Measurements from ENCODE around the gene APOLD1.
"Not testable (repeated sequence)": the region's sequence is repeated elsewhere in the genome, so short reads cannot be mapped to it uniquely, and the experiment has no call there.

The APOLD1 gene, protein sequence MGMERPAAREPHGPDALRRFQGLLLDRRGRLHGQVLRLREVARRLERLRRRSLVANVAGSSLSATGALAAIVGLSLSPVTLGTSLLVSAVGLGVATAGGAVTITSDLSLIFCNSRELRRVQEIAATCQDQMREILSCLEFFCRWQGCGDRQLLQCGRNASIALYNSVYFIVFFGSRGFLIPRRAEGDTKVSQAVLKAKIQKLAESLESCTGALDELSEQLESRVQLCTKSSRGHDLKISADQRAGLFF

DNA sequence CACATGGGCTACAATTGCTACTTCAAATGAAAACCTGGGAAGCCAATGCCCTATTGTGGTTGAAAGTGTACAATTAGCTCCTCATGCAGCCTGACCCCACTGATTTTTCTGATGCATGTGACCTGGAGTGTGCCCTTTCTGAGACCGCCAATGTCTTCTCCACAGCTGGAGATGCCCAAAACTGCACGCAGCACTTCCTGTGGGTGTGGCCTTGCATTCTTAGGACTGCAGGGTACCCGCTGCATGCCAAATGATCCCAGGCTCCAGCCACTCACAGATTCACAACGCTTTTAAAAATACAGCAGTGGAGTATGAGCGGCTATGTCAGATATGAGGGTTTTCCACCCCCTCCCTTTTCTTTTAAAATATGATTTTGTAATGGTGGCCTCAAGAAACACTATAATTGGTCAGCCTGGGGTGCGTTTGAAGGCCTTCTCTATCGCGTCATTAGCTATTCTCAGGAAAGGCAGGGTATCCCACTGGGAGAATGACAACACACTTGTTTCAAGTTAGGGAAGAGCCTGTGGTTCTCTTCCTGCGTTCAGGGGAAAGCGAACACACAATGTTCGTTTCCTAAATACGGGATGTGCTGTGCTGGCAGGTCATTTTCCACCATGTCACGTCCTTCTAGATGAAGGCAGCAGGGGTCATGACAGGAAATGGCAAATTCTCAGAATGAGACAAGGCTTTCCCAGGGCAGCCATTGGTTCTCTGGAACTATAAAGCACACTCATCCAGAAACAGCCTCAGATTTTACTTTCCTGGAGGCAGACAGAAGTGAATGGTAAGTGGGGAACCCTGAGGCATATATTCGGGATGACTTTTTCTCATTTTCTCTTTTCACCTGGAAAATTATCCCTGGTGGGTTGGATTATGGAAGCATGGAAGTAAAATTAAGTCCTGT lies at the start of gene APOLD1:
Gene APOLD1, plus strand, starts transcription at position 749 of the 904 bp plus-strand sequence. Its CDS starts 33 bp downstream, at position 782.
- DNase-seq (ENCODE audit: low read depth) = no peak

DNA sequence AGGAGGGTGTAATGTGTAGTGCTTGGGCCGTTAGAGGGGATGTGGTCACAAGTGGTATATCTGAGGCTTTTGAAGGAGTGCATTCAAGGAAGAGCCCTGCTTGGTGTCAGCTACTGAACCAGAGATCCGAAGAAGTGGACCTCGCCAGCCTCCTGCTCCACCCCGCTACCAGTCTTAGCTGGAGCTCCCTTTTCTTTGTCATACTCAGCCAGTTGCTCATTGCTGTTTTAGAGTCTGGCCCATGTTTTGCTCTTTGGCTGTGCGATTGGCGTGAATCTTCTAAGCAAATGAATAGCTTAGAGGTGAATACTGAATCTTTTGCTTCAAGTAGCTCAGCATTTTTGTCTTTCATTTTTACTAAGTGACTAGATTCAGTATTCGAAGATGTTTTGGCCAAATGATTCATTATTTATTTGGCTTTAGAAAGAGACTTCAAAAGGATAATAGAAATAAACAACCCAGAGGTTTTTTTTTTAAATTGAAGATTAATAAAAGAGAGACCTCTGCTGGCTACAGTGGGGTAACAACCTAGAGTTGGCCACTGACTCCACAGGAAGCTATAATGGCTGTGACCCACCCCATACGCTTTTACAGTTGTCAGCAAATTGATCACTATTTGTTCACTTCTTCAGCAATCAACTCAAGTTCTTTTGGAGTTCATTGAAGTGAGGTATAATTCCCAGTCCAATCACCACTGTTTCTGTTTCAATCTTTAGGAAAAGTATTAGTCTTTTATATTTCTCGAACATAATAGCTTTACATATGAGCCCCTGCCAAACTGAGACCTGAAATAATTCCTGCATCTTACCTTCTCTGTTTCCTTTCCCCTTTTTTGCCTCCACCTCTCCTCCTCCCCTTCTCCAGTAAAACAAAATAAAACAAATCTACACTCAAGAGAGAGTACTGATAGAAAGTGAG lies 48.4 kb upstream of the APOLD1 start:
- peak; percentile 33 for DNase-seq (ENCODE audit: low read depth)

DNA sequence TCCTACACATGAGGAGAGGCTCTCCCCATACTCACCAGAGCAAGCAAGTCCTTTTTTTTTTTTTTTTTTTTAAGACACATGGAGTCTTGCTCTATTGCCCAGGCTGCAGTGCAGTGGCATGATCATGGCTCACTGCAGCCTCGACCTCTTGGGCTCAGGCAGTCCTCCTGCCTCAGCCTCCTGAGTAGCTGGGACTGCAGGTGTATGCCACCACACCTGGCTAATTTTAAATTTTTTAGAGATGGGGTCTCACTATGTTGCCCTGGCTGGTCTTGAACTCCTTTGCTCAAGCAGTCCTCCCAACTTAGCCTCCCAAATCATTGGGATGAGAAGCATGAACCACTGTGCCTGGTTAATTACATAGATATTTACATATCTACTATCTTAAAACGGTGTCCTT lies 47.3 kb upstream of the APOLD1 start:
- DNase-seq (ENCODE audit: low read depth) = not testable (repeated sequence)

DNA sequence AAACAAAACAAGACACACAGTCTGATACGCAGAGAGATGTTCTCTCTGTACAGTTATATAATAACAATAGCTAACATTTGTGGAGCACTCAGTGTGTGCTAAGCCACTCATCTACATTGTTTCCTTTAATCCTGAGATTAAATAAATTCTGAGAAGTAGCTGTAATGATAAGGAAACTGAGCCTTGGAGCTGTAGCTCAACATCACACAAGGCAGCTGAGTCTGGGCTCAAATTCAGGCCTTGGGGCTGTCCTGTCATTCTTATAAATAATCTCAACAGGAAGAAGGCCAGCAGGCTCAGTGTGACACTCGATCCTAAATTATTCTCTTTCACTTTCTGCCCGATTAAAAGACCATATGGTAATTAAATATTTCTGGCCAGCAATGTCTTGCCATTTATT lies 43.8 kb upstream of the APOLD1 start:
- DNase-seq (ENCODE audit: low read depth) = no peak

DNA sequence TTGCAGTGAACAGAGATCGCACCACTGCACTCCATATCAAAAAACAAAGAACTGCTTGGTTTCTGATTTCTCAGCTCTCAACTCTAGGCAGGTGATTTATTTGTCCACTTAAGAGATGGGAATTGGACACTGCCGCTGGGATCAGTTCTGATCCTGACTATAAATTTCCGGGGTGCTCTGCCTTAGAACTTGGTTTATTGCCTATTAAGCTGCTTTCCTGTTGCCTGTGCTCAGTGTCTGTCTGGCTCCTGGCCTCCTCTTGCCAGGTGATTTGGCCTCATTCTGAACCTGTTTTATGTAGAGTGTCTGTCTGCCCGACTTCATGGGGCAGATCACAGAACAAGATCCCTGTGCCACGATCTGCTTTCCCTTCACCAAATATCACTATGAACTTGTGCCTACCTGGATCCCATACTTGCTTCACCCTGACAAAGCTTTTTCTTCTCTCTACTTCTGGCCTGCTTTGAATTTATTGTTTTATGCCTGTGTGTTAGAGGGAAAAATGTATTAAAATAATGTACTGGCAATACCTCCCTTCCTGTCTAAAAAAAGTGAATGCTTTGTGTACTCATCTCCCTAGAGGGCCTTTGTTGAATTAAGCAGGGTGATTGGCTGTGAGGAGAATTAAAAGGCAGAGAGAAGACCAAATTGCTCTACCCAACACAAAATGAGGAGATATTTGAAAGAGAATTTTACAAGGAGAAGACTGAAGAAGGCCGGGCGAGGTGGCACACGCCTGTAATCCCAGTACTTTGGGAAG lies 40.7 kb upstream of the APOLD1 start:
- no peak for DNase-seq (ENCODE audit: low read depth)

DNA sequence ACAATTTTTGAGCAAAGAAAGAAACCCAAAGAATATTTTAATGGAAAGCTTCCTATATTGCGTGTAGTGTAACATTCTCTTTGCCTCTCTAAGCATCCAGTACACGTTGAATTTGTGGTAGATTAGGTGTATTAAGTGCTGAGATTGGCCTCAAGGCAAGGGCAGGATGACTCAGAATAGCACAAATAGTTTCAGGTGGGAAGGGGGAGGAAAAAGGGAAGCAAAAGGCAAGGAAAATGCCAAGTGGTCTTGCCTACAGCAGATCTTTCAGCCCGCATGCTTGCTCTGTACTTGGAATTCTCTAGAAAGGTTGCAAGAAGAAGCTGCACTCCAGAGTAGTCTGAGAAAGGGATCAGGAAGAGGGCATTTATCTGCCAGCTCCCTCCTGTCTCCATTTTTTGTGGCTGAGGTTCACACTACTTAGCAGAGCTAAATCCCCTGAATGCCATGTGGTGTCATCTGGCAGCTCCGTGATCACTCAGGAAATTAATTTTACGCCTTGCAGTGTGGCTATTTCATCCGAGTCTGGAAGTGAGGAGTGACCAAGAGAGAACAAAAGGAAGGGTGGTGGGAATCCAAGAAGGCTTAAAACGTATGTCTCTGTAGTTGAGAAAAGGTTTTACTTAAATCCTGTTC lies 39.8 kb upstream of the APOLD1 start:
- DNase-seq (ENCODE audit: low read depth) = no peak

DNA sequence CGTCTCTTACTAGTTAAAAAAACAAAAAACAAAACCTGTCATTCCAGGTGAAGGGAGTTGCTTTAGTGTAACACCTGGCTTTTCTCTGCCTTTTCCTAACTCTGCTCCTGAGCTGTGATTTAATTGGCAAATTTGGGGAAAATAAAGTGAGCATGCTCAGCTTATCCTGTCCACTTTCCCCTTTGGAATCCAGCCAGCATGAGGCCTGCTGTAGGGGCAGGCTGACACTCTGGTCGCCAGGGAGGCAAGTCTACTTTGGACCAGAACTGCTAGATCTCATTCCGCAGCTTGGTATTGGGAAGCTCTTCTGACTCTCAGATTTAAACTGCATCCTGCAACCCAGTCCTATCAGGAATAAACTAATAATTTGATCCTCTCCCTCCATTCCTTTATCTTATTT lies 38.2 kb upstream of the APOLD1 start:
- DNase-seq (ENCODE audit: low read depth) = no peak

DNA sequence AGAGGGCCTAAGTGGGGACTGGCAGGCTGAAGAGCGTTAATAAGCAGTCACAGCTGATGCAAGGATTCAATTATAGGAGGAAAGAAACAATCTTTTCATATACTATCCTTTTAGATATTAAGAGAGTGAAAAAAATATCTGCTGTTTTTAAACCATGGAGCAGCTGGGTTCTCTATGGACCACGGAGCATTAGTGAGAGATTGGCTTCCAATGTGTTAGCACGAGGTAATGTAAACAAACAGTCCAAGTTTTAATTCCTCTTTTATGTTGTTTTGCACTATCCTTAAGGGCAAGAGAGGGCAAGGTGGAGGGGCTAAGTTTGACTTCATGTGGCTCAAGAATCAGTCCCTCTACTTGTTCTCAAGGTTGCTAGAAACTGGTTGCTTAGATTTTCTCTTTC lies 37.4 kb upstream of the APOLD1 start:
- no peak for DNase-seq (ENCODE audit: low read depth)

DNA sequence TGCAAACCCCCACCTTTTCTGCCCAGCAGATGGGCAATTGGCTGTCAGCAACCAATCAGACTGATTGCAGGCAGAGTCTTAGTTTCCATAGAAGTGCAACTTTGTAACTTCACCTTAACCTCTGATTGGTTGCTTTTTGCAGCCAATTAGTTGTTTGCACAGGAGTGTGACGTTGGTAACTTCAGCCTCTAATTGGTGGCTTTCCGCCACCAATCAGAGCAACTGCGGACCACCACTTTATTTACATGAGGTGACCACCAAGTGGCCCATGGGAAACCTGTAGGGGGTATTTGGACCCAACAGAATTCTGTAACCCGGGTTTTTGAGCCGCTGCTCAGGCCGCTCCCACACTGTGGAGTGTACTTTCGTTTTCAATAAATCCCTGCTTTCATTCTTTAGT lies 36.0 kb upstream of the APOLD1 start:
- DNase-seq (ENCODE audit: low read depth) = no peak

DNA sequence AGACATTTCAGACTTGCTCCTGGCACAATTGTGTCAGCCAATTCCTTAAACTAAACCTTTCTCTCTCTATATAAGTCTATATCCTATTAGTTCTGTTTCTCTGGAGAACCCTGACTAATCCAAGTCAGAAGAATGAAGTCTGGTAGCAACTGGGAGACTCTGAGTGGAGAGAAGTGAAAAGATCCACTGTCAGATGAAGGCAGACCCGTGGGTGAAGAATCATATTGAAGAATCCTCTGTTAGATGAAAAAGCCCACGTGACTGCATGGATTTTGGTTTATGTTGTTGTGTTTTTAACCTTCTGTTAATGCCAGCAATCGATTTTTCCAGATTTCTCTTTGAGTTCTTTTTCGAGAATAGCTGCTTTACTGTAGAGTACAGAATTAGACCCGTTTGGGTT lies 29.5 kb upstream of the APOLD1 start:
- no peak for DNase-seq (ENCODE audit: low read depth)

DNA sequence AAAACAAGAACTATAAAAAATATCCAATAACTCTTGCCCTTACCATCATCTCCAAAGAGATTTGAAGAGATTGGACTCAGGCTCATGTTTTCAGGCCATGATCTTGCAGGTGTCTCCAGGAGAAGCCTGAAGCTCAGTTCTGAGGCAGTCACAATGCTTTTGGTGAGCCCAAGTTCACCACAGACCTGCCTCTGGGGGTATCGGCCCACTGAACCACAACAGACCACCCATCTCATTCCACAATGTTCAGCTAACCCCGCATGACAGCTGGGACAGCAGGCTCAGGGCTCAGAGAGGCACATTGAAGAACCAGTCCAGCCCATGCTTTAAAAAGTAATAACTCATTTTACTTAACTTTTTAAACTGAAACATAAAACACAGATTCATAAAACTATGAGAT lies 28.3 kb upstream of the APOLD1 start:
- no peak for DNase-seq (ENCODE audit: low read depth)

DNA sequence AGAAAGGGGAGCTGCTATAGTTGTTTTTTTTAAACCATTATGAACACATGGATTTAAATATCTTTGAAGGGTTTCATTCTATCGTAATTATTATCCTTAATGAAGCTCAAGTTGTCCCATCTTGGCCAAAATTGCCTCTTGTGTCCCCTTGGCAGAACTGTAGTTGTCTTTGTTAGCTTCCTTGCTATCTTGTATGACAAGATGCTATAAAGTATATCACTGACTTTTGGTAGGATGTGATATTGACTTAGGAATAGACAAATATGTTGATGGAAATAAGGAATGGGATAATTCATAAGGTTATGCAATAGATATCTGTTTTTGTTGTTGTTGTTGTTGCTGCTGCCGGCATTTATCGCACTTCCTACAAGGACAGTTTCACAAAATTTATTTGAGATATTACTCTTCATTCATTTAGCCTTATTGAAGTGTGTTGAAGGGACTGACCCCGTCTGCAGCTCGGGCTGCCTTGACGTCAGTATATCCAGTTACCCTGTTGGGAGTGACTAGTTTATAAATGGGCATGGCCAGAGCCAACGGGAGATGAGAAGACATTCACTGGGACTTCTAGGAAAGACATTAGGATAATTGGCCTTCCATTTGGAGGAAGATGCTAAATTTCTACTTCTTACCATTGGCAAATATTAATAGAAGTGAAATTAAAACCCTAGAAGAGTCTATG lies 26.1 kb upstream of the APOLD1 start:
- no peak for DNase-seq (ENCODE audit: low read depth)

DNA sequence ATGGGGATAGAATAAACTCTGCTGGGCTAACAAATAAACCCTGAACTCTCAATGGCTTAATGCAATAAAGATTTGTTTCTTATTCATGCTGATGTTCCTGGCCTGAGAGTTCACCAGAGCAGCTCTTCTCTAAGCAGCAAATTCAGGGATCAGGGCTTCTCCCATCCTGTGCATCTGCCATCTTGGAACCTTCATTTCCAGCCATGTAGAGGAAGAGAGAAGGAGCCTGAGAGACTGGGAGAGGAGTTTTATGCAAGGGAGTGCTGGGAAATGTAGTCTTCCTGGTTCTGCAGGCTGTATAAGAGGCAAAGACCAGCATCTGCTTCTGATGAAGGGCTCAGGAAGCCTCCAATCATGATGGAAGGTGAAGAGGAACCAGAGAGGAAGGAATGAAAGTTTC lies 20.6 kb upstream of the APOLD1 start:
- no peak for DNase-seq (ENCODE audit: low read depth)

DNA sequence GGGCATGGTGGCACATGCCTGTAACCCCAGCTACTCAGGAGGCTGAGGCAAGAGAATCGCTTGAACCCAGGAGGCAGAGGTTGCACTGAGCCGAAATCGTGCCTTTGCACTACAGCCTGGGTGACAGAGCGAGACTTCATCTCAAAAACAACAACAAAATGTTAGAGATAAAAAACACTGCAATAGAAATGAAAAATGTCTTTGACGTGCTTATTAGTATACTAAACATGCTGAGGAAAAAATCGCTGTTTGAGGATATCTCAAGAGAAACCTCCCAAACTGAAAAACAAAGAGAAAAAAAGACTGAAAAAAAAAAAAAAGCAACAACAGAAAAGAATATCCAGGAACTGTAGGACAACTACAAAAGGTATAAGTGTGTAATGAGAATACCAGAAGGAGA lies 15.2 kb upstream of the APOLD1 start:
- no peak for DNase-seq (ENCODE audit: low read depth)

DNA sequence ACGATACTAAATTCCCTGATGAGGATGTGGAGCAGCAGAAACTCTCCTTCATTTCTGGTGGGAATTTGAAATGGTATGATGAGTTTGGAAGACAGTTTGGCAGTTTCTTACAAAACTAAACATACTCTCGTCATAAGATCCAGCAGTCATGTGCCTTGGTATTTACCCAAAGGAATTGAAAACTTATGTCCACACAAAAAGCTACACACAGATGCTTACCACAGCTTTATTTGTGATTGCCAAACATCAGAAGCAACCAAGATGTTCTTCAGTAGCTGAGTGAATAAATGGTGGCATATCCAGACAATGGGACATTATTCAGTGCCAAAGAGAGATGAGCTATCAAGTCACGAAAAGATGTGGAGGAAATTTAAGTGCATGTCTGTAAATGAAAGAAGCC lies 10.7 kb upstream of the APOLD1 start:
- no peak for DNase-seq (ENCODE audit: low read depth)

DNA sequence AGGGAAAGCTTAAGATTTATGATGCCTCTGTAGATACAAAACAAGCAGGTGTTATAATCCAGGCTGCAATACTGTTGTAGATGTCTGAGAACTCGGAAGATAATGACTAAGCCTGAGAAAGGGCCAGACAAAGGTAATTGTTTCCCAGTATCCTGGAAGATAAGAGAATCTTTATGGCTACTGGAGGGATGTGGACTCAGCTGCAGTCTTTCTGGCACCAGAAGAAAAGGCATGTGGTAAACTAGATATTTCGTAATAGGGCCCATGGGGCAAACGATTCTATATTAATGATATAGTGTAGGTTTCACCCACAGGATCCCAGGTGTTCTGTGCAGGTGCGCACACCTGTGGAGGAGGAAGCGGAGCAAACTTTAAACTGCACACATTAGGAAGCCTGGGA lies 9.2 kb upstream of the APOLD1 start:
- DNase-seq (ENCODE audit: low read depth) = no peak

DNA sequence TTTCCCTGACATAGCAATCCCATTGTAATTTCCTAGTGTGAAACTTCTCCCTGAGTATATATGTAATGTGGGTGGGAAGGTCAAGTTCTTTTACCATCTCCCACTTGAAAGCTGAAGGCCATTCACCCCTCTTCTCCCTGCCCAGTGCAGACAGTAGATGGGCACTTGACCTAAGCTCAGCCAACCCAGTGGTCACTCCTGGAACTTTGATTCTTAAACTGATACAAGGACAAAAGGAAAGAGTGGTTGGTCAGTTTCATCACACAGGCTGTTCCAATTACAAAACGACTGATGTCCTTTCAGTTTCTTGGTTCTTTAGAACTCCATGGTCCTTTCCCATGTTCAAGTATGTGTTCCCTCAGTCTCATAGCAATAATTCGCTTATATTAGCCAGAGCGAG lies 8.4 kb upstream of the APOLD1 start:
- no peak for DNase-seq (ENCODE audit: low read depth)

DNA sequence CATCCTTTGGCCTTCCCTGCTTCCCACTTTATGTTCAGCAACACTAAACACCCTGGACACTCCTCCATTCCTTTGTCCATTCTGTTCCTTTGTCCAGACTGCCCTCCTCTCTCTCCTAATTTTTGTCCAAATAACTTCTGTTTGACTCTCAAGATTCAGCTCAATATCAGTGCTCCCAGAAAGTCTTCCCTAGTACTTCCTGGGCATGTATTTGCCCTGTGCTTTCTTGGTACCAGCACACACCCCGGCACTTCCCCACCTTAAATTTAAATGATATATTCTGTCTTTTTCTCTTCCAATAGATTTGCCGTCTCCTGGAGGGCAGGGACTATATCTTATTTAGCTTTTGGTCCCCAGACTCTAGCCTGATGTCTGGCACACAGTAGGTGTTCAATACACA lies 6.5 kb upstream of the APOLD1 start:
- no peak for DNase-seq (ENCODE audit: low read depth)

DNA sequence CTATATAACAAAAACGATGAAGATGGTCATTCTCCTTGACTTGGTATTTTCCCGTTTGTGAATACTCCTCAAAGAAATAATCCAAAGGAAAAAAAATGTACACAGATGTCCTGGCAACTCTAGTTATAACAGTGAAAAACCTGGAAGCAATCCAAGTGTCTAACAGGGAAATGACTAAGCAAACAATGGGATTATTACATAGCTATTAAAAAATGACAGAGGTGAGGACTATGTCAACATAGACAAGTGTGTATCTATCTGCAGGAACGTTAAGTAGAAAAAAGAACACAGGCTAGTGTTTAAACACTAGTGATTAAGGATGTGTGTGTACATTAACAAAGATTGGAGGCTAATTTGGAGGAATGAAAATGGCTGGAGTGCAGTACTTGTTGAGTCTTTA lies 5.9 kb upstream of the APOLD1 start:
- DNase-seq (ENCODE audit: low read depth) = no peak

DNA sequence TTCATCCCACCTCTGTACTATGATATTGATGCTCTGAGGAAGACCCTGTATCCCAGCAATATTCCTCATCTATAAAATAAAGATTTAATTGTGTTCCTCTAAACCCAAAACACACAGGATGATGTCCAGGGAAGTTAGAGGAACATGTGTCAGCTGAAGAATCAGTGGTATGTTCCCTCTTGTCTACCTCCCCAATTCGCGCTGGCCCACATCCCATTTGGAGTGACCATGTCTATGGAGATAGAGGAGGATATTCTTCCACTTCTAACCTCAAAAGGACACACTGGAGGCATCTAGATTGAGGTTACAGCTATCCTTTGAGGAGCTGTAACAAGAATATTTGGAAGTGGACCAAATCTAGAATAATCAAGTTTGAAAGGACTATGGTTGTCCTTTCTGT lies 1.3 kb upstream of the APOLD1 start:
- DNase-seq (ENCODE audit: low read depth) = no peak

DNA sequence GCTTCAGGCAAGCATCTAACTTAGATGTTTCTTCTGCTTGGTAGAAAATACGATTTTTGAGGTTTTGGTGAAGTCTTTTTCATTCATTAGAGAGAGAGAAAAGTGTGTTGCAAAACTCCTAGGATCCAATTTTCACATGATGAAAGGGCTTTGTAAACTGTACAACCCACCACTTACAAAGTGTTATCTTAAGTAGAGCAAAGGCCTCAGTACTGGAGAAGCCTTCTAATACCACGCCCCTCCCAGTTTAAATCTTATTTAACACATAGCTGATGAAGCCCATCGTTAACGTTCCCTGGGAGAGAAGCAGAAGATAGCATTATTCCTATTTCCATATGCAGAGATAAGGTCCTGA lies 869 bp downstream of the APOLD1 start:
- DNase-seq (ENCODE audit: low read depth) = no peak

Data from T-helper 22 cell (primary cell).